NCI-H345 (cell line): ENCODE data around the gene SPRY1.
A peak's percentile ranks its signal among the peaks of the same experiment; 100 is the strongest.

Experiments
- DNase-seq: peaks from one replicate; lab custom pipeline; 2025; lab: John Stamatoyannopoulos, UW

Gene SPRY1, protein sequence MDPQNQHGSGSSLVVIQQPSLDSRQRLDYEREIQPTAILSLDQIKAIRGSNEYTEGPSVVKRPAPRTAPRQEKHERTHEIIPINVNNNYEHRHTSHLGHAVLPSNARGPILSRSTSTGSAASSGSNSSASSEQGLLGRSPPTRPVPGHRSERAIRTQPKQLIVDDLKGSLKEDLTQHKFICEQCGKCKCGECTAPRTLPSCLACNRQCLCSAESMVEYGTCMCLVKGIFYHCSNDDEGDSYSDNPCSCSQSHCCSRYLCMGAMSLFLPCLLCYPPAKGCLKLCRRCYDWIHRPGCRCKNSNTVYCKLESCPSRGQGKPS

DNA sequence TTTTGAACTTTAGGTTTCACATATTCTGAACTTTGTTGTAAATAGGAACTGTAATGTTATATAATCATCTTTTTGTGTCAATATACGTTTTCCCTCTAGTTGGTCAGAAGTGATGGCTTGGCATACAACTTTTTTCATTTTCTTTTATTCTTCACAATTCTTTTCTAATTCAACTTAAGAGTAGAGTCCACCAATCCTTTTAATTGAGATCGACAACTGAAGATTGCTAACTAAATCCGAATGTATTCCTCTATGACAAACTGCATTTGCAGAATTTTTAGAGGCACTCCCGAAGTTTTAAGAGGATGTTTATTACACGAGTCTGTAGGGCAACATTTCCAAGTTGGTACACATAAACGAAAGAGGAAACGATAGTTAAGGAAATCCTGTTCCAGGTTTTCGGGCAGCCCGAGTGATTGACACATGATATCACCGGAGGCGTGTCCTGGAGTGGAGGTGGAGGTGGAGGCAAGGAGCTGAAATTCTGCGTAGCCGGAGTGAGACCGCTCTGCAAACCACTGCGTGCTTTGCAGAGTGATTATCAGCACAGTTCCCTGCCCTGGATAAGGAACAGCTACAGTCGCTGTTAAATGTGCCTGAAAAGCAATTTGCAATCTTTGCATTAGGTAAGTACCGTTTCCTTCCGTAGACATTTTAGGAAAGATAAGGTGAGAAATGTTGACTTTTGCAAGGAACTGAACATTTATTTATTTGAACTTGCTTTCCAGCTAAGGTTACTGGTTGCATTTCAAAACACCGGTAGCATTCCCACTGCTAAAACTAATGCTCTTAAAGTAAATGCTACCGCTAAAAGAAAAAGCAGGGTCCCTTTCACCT is at the start of gene SPRY1:
Gene SPRY1, plus strand, starts transcription at position 489 of the 837 bp plus-strand sequence. CDS start 4,797 bp downstream, outside the sequence.
- peak; percentile 87 for DNase-seq

DNA sequence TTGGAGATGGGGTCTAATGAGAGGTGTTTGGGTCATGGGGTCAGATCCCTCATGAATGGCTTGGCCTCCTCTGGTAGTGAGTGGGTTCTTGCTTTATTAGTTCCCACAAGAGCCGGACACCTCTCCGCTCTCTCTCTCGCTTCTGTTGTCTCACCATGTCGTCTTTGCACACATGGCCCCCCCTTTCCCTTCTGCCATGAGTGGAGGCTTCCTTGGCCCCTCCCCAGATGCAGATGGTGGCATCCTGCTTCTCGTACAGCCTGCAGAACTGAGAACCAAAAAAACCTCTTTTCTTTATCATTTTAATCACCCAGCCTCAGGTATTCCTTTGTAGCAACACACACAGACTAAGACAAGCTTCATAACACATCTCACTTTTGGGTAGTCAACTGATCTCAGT is 49.6 kb upstream of the SPRY1 start:
- no peak for DNase-seq

DNA sequence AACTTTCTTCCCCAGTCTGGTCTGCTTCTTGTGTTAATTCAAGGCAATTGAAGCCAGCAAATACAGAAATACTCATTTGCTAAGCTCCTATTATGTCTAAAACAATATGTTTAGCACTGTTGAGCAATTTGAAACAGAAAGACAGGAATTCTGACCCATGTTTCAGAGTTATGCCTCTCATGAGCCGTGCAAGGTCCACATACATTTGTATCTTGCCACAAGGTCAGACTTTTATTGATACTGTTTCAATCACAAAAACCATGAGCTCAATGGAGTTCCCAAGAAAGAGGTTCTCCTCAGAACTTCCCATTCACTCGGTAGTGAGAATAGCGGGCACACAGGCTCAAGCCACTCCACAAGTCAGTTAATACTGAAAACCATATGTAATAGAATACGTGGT is 47.6 kb upstream of the SPRY1 start:
- no peak for DNase-seq

DNA sequence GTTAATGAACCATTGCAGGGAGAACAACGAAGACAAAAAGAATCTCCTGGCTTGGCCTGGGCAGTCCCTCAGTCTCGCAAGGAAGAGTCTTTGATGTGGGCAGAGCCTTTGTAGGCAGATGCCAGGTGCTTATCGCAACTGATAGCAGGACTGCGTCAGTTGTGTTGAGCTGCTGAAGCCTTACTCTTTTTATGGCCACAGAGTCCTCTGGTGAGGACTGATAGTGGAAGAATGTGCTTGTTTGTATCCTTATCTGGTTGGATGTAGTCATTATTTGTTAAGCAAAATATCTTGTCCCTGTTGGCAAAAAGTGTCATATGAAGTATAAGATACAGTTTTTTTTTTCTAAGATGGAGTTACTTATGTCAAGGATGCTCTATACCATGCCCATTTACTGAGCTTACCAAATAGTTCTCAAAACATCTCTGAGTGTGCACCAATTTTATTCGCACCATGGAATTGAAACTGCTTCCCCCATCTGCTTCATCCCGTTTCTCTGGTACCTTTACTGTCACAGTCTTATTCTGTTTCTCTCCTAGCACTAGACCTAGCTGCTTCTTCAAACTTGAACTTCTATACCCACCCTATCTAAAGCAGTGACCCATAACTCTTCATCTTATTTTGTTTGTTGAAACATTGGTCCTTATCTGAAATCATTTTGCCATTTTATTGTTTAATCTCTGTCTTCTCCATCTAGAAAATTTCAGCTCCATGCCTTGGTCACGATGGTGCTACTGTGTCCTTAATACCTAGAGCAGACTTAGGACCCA is 47.0 kb upstream of the SPRY1 start:
- DNase-seq: no peak

DNA sequence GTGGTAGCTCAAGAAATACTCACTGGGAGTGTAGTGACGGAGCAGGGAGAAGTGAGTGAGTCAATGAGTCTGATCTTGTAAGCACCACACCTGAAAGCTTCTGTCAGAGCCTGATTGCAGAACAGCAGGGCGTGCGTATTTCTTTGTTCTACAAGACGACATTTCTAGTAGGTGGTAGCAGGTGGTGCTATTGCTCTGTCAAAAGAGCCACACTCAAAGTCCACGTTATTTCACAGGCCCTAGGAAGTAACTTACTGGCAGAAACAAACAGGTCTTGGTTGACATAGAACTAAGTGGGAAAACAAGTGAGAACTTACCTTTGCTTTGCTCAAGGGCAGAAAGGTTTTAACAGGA is 46.4 kb upstream of the SPRY1 start:
- DNase-seq: peak; percentile 66

DNA sequence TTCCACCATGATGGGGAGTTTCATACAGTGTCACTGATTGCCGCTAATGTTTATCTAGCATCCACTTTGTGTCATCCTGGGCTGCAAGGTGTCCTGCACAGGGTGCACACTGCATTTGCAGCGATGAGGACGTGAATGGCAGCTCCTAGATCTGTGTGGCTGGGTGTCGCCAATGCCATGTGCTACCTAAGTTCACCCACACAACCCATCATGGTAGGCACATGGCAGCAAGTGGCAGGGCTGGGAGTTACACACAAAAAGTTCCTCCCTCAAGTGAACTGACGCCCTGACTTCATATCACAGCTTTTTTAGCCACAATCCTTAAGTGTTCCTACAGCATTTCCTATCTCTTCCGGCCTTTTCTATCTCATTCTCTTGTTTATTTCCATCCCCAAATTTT is 45.9 kb upstream of the SPRY1 start:
- DNase-seq: no peak

DNA sequence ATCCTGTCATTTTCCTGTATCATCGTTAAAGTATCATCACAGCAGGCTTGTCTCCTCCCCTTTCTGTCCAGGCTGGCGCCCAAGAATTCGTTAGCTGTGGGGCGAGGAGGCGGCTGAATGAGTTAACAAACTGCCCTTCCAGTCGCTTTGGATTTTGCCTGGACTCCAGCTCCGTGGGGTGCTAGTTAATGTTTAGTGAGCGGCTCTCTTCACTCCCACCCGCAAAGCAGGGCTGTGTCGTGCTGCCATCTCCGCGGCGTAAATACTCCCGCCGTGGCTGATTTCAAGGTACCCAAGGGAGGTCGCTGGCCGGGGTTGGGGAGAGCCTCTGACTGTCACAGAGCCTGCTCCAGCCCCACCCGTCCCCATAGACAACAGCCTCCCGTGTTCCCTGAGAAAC is 44.9 kb upstream of the SPRY1 start:
- DNase-seq: no peak

DNA sequence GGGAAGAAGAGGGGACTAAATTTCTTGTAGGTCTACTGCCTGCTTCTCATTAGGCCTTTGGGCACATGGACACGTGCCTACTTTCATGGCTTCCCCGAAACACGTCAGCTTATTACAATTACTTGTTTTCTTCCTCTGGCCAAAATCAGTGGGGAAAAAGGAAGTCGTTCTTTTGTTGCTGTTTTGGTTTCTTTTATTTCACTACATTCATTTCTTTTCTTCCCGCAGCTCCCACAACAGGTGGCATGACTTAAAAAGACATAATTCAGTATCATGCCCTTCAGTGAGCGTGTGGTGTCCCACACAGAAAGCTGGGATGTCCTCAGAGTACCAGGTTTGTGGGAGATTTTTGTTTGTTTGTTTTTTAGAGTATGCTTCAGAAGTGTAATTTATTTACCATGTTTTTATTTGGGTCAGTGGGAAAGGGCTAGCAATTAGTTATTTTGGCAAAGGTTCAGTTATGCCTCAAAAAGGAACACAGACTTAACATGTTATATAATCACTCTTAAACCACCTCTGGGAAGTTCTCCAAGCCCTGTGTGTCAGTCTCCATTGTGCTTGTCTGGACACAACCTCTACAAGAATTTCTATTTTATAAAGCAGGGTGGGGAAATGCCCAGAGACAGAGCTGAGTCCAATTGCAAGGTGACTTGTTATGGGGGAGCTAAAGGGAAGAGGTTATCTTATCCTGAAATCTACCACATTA is 44.2 kb upstream of the SPRY1 start:
- DNase-seq: no peak

DNA sequence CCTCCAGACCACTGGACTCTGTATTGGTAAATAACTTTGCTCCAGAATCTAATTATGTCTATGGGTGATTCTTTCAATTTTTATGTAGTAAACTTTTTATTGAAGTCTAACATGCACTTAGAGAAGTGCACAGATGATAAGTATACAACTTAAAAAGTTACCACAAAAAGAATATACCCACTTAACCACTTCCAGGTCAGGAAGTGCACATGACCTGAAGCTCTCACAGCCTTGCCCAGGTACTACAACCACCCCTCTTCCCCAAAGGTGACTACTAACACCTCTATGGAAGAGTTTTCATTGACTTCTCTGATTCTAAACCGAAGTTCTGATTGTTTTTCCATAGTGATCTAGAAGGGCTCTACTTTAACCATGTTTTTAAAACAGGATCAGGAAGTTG is 43.6 kb upstream of the SPRY1 start:
- DNase-seq: no peak

DNA sequence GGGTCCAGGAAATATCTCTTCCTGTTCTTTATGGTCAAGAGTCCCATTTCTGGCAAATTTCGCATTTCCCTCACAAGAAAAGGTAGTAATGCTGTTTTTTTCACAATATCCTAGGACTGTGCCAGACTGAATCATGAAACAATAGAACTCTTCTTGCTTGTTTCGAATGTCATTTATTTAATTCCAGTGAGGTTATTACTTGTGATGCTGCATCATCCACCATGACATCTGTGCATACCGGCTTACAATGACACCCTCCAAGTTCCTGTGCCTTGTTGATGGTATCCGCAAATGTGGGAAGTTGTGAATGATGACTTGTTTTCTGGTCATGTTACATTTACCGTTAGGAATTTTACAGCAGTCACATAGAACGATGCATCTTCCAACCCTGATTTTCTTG is 42.9 kb upstream of the SPRY1 start:
- no peak for DNase-seq

DNA sequence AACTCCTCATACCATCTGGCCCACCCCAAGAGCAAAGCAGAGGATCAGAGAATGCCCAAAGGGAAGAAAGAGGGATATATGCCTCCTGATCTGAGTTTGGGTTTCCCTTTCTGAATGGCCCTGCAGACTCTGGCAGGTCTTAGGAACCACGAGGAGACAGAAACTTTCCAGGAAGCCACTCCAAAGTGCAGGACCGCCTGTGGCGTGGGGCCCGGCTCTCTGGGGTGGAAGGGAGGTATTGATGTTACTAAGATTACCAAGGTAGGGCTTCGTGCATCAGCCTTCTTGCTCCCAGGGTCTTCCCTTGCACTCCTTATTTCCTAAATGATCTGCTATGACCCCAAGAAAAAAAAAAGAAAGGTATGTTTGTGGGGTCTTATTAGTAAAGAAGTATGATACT is 41.9 kb upstream of the SPRY1 start:
- DNase-seq: no peak

DNA sequence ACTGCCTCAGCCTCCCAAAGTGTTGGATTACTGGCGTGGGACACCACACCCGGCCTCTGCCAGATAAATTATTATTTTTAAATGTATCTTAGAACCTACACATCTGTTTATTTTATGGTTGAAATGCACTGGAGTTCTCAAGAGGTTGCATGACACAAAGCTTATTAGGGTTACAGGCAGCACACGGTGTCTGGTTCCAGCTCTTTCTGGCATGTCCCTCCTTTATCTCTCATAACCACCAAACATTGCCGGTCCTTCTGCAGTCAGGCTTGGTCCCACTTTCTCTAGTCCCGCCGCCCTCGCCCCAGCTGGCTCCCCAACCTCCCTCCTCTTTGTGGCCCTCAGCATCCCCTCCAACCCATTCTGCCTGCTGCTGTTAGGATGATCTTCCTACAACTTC is 39.7 kb upstream of the SPRY1 start:
- DNase-seq: no peak

DNA sequence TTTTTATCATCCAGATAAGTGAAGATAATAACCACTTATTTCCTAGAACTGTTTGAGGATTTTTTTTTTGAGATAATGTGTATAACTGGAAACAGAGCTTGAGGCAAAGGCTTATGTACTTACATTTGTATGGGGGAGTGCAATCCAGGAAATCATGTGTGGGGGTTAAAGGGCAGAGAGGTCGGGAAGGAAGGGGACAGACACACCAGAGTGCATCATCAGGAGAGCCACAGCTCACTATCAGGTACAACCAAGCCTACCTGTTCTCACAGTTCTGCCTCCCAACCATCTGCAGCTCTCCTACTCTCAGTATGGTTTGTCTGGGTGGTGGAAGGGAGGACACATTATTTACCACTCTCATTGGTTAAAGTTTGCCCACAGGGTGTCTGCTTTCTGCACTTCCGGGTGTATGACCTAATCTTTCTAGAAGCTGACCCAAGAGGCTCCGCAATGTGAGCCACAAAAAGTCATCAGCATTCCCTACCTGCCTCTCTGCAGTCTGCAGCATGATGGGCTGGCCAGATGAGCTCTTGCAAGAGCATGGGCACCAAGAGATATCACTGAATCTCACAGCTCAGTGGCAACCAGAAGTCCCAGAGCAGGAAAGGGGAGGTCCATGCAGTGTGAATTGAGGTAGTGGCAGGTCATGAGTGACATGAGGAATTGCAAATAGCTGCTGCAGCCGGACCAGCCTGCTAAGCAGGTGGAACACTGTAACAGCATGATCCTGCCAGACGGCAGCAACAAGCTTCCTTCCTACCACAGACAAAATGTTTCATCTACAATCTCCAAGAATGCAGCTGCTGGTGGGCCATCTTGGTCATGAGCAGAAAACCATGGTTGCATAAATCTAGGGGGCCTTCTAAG is 36.9 kb upstream of the SPRY1 start:
- no peak for DNase-seq

DNA sequence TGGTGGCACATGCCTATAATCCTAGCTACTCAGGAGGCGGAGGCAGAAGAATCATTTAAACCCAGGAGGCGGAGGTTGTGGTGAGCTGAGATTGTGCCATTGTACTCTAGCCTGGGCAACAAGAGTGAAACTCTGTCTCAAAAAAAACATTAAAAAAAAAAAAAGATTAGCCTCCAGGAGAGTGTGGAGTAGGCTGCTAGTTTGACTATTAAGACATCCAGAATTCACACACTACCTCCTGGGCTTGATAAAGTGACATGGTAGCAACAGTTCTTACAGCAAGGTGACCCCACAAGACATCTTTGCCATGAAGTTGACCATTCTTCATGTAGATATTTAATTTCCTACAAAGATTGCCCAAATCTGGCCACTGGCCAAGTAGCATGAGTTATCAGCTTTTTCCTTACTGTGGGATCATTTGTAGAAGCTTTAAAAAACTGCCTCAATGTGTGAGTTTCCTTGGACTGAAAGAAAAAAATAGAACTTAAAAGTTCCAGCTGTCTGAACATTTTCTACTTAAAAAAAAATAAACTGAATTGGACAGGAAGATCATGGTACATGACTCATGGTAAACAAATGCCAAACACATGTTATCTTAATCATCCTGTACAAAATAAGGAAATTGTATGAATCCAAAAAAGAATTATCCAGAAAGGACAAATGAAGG is 35.3 kb upstream of the SPRY1 start:
- DNase-seq: no peak

DNA sequence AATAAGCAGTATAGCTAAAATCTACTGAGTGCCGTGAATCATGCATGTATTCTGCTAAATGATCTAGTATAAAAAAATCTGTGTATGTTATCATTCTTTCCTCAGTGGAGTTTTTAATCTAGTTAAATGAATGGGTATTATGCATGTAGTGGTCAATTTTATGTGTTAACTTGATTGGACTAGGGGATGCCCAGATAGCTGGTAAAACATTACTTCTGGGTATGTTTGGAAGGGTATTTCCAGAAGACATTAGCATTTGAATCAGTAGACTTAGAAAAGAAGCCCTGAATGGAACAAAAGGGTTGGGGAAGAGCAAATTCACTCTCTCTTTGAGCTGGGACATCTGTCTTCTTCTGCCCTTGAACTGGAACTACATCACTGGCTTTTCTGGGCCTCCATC is 34.5 kb upstream of the SPRY1 start:
- DNase-seq: no peak

DNA sequence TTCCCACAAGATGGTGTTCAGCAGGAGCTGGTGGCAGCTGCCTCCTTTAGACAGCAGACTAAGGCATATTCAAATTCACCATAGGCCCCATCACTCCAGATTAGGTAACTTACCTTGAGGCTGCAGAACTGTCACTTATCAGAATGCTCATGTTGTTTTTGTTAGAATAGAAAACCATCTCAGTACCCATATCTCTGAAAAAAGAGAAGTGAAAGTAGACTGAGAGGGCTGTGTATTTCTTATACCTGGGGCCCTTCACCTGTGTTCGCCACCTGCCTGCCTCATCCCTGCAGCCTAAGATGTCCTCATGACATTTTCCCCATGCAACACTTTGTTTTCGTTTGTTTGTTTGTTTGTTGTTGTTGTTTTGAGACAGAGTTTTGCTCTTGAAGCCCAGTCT is 32.9 kb upstream of the SPRY1 start:
- no peak for DNase-seq

DNA sequence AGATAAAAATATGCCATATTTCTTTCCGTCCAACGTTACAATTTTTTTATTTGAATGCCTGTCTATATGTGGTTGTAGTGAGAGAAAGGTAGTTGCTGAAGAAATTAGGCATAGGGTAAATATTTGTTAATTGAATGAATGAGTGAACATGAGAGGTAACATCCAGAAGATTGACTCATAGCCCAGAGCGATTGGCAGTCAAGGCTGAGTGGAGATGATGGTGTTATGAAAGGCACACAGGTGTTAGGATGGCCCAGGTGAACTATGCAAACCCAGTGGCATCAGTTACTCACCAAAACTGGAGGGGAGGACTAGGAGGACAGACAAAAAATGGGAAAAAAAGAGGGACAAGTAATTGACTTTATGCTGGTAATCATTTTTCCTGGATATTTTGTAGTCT is 31.7 kb upstream of the SPRY1 start:
- peak; percentile 62 for DNase-seq

DNA sequence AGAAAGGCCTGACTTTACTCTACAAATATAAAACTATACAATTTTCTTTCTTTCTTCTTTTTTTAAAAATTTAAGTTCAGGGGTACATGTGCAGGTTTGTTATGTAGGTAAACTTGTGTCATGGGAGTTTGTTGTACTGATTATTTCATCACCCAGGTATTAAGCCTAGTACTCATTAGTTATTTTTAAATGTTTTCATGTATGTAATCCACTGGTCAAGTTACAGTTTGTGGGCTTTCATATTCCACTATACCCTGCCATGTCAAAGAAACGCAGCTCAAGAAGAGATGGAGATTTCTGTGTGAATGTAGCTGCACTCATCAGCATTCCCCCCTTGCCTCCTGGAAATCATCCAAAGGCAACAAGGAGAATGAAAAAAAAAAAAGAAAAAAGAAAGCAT is 31.2 kb upstream of the SPRY1 start:
- DNase-seq: no peak

DNA sequence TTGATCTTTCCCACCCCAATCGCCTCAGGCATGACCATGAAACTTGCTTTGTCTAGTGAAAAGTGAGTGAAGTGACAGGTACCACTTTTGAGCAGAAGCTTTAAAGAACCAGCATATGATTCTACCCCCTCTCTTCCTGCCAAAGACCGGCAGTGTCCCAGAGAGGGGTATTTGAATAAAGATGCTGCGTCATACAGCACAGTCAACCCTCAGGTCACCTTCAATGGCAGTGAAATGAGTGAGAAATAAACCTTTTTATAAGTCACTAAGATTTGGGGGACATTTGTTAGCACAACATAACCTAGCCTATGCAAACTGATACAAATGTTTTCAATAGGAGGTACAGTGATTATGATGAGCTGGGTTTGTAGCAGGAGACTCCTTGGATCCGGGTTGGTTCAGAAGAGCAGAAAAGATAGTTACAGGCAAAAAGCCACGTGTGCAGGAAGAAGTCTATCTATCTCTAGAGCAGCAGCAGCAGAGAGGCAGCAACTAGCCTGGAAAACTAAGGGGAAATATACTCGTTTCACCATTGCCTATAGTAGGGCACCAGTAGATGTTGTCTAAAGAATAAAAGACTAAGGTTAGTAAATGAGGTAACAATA is 30.3 kb upstream of the SPRY1 start:
- DNase-seq: no peak

DNA sequence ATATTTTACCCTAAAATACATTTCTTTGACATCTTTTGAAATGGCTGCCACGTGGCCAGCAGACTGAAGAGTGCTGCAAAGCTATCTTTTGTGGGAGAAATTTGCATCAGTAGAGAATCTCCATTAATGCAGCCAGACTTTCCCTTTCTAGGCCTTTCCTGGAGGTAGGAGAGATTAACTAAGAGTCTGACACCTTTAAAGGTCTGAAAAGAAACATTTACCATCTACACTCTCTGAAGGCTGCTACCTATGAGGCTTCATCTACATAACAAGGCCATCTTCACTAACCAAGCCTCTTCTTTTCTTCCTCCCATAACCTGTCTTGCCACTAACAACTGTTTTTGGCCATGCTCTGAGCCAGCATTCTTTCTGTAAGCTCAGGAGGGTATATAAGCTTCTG is 17.8 kb upstream of the SPRY1 start:
- no peak for DNase-seq
